Heart right ventricle (tissue), 16 donors: ENCODE results near the gene ACKR3. TPM values are rescaled to one million over a fixed set of nuclear protein-coding genes. Genes with fewer than 3 reads are reported as not detected.

Source experiments
- ATAC-seq, 8 donors: fragments of 200-7000 bp; cut with Tn5 transposase; one replicate each; pipeline ENCODE4 v1.9.1; 2020; ENCODE audit warnings: mild to moderate bottlenecking in 8 of 8, moderate library complexity in 8 of 8, moderate number of reproducible peaks in 1 of 8
- DNase-seq, 2 donors: peaks; one replicate each; pipeline ENCODE4 v3.0.0-alpha.2; 2020
- H3K27ac ChIP-seq, 10 donors: fragments of 200-600 bp; sonication (generic) in 2 of 10; one replicate each; pipeline versions ENCODE4 v1.5.0 to v1.8.0; 2020 to 2022; ENCODE audit warnings: mild to moderate bottlenecking in 3 of 10
- H3K27me3 ChIP-seq, 7 donors: fragments of 200-600 bp; one replicate each; pipeline ENCODE4 v1.8.0; 2021 to 2022; ENCODE audit warnings: mild to moderate bottlenecking in 2 of 7
- H3K36me3 ChIP-seq, 9 donors: fragments of 200-600 bp; sonication (generic) in 1 of 9; one replicate each; pipeline versions ENCODE4 v1.5.0 to v1.8.0; 2020 to 2022; ENCODE audit warnings: mild to moderate bottlenecking in 2 of 9
- H3K4me1 ChIP-seq, 9 donors: fragments of 200-600 bp; sonication (generic) in 1 of 9; one replicate each; pipeline versions ENCODE4 v1.5.0 to v1.8.0; 2020 to 2022; ENCODE audit warnings: mild to moderate bottlenecking in 4 of 9
- H3K4me3 ChIP-seq, 10 donors: fragments of 200-600 bp; sonication (generic) in 2 of 10; one replicate each; pipeline versions ENCODE4 v1.5.0 to v1.8.0; 2020 to 2022; ENCODE audit warnings: mild to moderate bottlenecking in 7 of 10, moderate library complexity in 2 of 10
- H3K9me3 ChIP-seq, 11 donors: fragments of 200-600 bp in 10 of 11; sonication (generic) in 2 of 11; one replicate each; pipeline versions ENCODE4 v1.5.0 to v1.8.0; 2013 to 2022; ENCODE audit warnings: mild to moderate bottlenecking in 2 of 11, control low read depth in 1 of 11, moderate library complexity in 1 of 11
- WGBS, 2 donors: extraction: QIAGEN DNeasy Blood & Tissue Kit; methylation state at CpG; one replicate each; pipeline ENCODE4 v1.1.7; 2013; ENCODE audit warnings: inconsistent platforms in 1 of 2; 5-methylcytosine and 5-hydroxymethylcytosine counted together
- intact Hi-C, 10 donors: fragments of 100-400 bp; cut with DNase I; formaldehyde crosslinking; loops; one replicate each; pipeline versions ENCODE4 v1.11.1 to v1.14.2; 2022
- polyA plus RNA-seq, 2 donors: library from polyadenylated mRNA; stranded (reverse); fragments of 200-250 nt; gene quantifications; one replicate each; pipeline ENCODE4 v1.2.3, GENCODE V29; 2013
- total RNA-seq, 10 donors: library from RNA; stranded (reverse); fragmentation: NEBNext Ultra II Directional in 3 of 10; extraction: Animal tissue kit (Norgen Biotek cat#: 25700) in 3 of 10; gene quantifications; one replicate each; pipeline versions ENCODE4 v1.2.1 to v1.2.4, GENCODE V29; 2021 to 2023
- TF ChIP-seq, protein P1 (sequence below), 9 donors: fragments of 200-600 bp; sonication (generic) in 2 of 9; IDR thresholded peaks; one replicate each; pipeline versions ENCODE4 v1.5.0 to v1.8.0; 2021 to 2022; ENCODE audit warnings: antibody characterized with exemption in 9 of 9, mild to moderate bottlenecking in 5 of 9, moderate library complexity in 1 of 9
- donor health status: Arrhythmogenic right ventricular cardiomyopathy.
- donor health status: ischemic (EF 13 %, LVEDD 7.1; RV severe dilation, severe dysfunction).
- donor health status: healthy with polysubstance abuse.
- donor health status: DM: no; HTN: yes; CAD: no.
- donor health status: DM: no; HTN: no; CAD: no.
- donor health status: ischemic (EF 25% LVEDD 6.9; RV normal size, moderate dysfunction).
- donor health status: ischemic (EF 25% LVEDD 5.7; RV mildly dilated, moderate dysfunction).
- donor health status: healthy.
- donor health status: DM: yes; HTN: yes; CAD: no.
- donor health status: Ischemic cardiomyopathy.
- donor health status: ischemic (EF 35%, LVEDD 5.7; RV mildly dilated, moderate dysfunction).
- donor health status: nonischemic (EF 11% LVEDD 7.7; RV severe dilation, severe dysfunction).
- donor health status: DM: yes; HTN: yes; CAD: no.
- donor health status: PGD.
- donor health status: ischemic (EF 29% LVEDD 5.4; RV normal size, mild dysfunction).
- donor health status: nonischemic (EF 23%, LVEDD 6.1; RV moderate dilation, normal function).

Gene ACKR3
- total and polyA plus RNA-seq, 12 donors: 17.7 to 102 (median 42.5) TPM

DNA sequence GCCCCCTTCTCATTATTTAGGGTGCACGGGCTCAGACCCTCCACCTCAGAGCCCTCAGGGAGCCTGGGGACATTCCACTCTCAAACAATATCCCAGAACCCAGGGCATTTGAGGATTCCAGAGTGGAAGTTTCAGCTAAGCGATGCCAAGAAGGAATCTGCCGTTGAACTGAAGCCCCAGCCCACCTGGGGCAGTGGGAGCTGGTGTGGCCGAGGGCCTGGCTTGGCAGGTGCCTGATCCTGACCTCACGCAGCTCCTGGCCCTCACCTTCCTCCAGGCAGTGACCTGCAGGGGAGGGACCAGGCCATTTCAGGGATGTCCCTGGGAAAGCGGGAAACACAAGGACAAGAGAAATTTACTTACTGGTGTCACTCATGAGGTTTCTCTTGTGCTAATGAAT is 58.2 kb downstream of the ACKR3 start:
- no peaks in the 10 kb centered on the region for H3K36me3 ChIP-seq
- no peak overlapping the region for H3K4me3 ChIP-seq
- TF ChIP-seq, protein P1, sequence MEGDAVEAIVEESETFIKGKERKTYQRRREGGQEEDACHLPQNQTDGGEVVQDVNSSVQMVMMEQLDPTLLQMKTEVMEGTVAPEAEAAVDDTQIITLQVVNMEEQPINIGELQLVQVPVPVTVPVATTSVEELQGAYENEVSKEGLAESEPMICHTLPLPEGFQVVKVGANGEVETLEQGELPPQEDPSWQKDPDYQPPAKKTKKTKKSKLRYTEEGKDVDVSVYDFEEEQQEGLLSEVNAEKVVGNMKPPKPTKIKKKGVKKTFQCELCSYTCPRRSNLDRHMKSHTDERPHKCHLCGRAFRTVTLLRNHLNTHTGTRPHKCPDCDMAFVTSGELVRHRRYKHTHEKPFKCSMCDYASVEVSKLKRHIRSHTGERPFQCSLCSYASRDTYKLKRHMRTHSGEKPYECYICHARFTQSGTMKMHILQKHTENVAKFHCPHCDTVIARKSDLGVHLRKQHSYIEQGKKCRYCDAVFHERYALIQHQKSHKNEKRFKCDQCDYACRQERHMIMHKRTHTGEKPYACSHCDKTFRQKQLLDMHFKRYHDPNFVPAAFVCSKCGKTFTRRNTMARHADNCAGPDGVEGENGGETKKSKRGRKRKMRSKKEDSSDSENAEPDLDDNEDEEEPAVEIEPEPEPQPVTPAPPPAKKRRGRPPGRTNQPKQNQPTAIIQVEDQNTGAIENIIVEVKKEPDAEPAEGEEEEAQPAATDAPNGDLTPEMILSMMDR (IDR thresholded peaks at IDR 0.05): no peak
- intact Hi-C loops: no loop called here
- no peak for DNase-seq
- 95 to 98% methylated on average over 6 of the region's 6 CpGs for WGBS, 2 donors
- H3K9me3 ChIP-seq: no peaks in the 10 kb centered on the region
- H3K27ac ChIP-seq: no peak overlapping the region
- peaks cover 5 to 29% (median 18%) of the 10 kb centered on the region in 9 donors for H3K4me1 ChIP-seq
- no peaks in the 10 kb centered on the region for H3K27me3 ChIP-seq
- no peak for ATAC-seq

DNA sequence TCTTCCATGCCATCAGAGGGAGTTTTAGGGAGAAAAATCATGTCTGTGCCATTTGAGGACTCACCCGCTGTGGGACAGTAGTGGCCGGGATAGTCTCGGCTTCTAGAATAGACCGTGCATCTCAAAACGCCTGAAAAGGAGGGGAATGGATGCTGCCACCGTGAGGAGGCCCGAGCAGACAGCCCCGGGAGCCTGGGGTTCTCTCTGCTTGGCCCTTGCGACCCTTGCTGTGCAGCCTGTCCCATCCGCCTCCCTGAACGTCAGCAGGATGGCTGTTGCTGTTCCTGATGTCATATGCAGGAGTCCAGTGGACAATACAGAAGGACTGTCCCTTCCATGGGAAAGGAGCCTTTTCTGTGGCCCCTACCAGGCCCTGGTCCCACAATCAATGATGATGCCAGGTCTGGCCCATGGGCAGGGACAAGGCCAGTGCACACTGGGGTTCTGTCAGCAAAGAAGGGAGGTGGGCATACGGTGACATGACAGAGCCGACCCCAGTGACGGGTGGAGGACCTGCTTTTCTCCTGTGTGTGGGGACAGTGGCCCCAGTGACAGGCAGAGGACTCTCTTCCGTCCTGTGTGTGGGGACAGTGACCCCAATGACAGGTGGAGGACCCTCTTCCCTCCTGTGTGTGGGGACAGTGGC is 58.8 kb downstream of the ACKR3 start:
- no peak for DNase-seq
- Histone ChIP-seq H3K27ac (no peak overlapping the region), H3K36me3 (no peaks in the 10 kb centered on the region), H3K9me3 (no peaks in the 10 kb centered on the region), H3K27me3 (no peaks in the 10 kb centered on the region), H3K4me1 (peaks cover 5 to 29% (median 18%) of the 10 kb centered on the region in 9 donors), H3K4me3 (no peak overlapping the region)
- TF ChIP-seq, protein P1 (IDR thresholded peaks at IDR 0.05): no peak
- ATAC-seq: no peak
- WGBS, 2 donors: 96 to 97% methylated on average over 15 of the region's 15 CpGs
- intact Hi-C loops: no loop called here

DNA sequence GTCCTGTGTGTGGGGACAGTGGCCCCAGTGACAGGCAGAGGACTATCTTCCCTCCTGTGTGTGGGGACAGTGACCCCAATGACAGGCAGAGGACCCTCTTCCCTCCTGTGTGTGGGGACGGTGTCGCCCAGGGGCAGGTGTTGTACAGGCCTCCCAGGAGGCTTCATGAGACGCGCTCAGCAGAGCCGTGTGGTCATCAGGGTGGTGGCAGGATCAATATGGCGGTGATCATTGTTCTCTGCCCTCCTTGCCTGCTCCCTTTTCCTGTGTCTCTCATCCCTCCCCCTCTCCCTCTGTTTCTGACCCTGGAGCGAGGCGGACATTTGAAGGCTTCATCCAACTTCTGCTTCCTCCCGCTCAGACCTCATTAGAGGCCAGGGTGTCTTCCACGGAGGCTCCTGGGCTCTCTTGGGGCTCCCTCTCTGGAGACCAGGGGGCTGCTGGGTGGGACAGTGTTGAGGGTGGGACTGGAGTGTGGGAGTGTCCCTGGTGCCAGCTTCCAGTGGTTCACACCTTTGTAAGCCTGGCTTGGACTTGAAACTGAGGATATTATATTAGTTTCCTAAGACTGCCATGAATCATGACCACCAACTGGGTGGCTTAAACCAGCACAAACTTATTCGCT is 59.5 kb downstream of the ACKR3 start:
- Histone ChIP-seq H3K36me3 (no peaks in the 10 kb centered on the region), H3K4me3 (no peak overlapping the region), H3K9me3 (no peaks in the 10 kb centered on the region), H3K4me1 (peaks cover 5 to 29% (median 18%) of the 10 kb centered on the region in 9 donors), H3K27ac (peak overlapping the region in 1 of 10 donors; percentile 64), H3K27me3 (no peaks in the 10 kb centered on the region)
- intact Hi-C loops: no loop called here
- DNase-seq: no peak
- TF ChIP-seq, protein P1 (IDR thresholded peaks at IDR 0.05): no peak
- WGBS, 2 donors: 83 to 84% methylated on average over 11 of the region's 11 CpGs
- ATAC-seq: no peak

DNA sequence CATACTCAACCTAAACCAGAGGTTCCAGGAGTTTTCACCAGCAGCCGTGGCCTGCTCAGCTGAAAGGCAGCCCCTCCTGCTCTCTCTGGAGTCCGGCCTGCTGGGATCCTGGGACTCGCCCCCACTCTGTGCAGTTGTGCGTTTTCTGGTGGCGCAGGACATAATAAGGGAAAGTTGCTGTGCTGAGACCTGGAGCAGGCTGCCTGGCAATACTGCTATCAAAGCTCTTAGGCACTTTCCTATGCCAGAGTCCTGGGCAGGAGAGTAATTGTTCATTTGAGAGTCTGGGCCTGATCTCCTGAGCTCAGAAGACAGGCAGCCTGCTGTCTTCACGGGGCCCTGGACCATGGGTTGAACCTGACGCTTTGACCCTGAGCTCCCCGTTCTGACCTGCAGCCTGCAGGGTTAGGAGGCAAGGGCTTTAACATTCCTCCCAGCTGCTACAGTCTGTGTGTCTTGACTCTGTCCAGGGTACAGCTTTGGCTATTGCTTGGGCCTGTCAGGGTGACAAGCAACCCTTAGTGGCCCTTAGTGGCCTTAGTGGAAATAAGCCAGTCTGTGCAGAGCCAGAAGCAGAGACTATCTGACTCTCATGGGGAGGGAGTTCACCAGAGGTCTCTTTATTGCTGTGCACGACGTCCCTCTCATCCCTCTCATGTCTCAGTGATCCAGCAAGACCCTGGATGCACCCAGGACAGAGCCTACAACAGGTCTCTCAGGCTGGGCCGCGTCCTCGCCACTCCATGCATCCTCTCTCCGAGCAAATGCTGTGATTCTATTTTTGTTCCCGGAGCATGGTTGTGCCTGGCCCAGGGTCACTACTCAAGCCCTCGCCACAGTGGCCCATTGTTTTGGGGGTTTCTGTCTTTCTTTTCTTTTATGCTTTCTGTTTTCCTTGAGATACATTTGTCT is 60.6 kb downstream of the ACKR3 start:
- H3K36me3 ChIP-seq: no peaks in the 10 kb centered on the region
- 65 to 69% methylated on average over 16 of the region's 16 CpGs for WGBS, 2 donors
- no peaks in the 10 kb centered on the region for H3K9me3 ChIP-seq
- intact Hi-C loops: loop anchor here in 1 of 10 donors (2.0 kb wide), 1 partner anchor 61 kb away; the partner anchor contains the start of gene ACKR3
- ATAC-seq (peak; percentile 26 to 67 (median 51)), DNase-seq (no peak)
- no peak overlapping the region for H3K4me3 ChIP-seq
- TF ChIP-seq, protein P1 (IDR thresholded peaks at IDR 0.05): no peak
- H3K27ac ChIP-seq: peak overlapping the region in 8 of 10 donors; percentile 3 to 77 (median 50)
- H3K4me1 ChIP-seq: peaks cover 5 to 29% (median 18%) of the 10 kb centered on the region in 9 donors
- H3K27me3 ChIP-seq: no peaks in the 10 kb centered on the region
